AG04450 (cell line): Measurements from ENCODE around the gene AGTPBP1. TPM values are rescaled to one million over a fixed set of nuclear protein-coding genes. Genes with fewer than 3 reads are reported as not detected.
"Not testable (repeated sequence)": the region's sequence is repeated elsewhere in the genome, so short reads cannot be mapped to it uniquely, and the experiment has no call there.

Source experiments
- CTCF ChIA-PET: fragments of 300-600, 350-600 bp; formaldehyde crosslinking; extraction: SDS; loops from one replicate; lab custom pipeline; 2022; ENCODE audit warnings: antibody characterized with exemption, inconsistent platforms; lab: Charles Lee
- POLR2A ChIA-PET: fragments of 350-600 bp; formaldehyde crosslinking; extraction: SDS; loops from one replicate; lab custom pipeline; 2021; ENCODE audit warnings: antibody characterized with exemption, inconsistent platforms; lab: Yijun Ruan, JAX
- DNase-seq: peaks from one replicate; pipeline ENCODE4 v3.0.0-alpha.2; 2011; ENCODE audit warnings: low read depth, low spot score
- H3K27ac ChIP-seq: one replicate; pipeline ENCODE4 v1.5.1; 2012; ENCODE audit warnings: low read depth, low read length, control low read depth
- H3K27me3 ChIP-seq: one replicate; pipeline ENCODE4 v1.6.0; 2012; ENCODE audit warnings: low read length; ENCODE audit not compliant: control insufficient read depth, insufficient read depth
- H3K4me3 ChIP-seq: 2 replicates; pipeline ENCODE4 v1.5.1; 2011; ENCODE audit warnings: mild to moderate bottlenecking, low read depth, low read length, control low read depth
- H3K9me3 ChIP-seq: 2 replicates; pipeline ENCODE4 v1.5.1; 2012; ENCODE audit warnings: low read length; ENCODE audit not compliant: control insufficient read depth, insufficient read depth
- polyA minus RNA-seq: library from RNA; depleted of rRNA, polyadenylated mRNA; stranded (reverse); fragments of >200 nt; gene quantifications from 2 replicates; pipeline ENCODE4 v1.2.3, GENCODE V29; 2011; rRNA and poly(A)+ RNA removed
- polyA plus RNA-seq: library from polyadenylated mRNA; depleted of rRNA; stranded (reverse); fragments of >200 nt; gene quantifications from 2 replicates; pipeline ENCODE4 v1.2.3, GENCODE V29; 2011; rRNA removed
- TF ChIP-seq, protein P1 (sequence below): IDR thresholded peaks from 2 replicates; pipeline ENCODE4 v1.5.1; 2011; ENCODE audit warnings: low read depth, low read length, control low read depth, inconsistent platforms

Gene AGTPBP1, protein sequence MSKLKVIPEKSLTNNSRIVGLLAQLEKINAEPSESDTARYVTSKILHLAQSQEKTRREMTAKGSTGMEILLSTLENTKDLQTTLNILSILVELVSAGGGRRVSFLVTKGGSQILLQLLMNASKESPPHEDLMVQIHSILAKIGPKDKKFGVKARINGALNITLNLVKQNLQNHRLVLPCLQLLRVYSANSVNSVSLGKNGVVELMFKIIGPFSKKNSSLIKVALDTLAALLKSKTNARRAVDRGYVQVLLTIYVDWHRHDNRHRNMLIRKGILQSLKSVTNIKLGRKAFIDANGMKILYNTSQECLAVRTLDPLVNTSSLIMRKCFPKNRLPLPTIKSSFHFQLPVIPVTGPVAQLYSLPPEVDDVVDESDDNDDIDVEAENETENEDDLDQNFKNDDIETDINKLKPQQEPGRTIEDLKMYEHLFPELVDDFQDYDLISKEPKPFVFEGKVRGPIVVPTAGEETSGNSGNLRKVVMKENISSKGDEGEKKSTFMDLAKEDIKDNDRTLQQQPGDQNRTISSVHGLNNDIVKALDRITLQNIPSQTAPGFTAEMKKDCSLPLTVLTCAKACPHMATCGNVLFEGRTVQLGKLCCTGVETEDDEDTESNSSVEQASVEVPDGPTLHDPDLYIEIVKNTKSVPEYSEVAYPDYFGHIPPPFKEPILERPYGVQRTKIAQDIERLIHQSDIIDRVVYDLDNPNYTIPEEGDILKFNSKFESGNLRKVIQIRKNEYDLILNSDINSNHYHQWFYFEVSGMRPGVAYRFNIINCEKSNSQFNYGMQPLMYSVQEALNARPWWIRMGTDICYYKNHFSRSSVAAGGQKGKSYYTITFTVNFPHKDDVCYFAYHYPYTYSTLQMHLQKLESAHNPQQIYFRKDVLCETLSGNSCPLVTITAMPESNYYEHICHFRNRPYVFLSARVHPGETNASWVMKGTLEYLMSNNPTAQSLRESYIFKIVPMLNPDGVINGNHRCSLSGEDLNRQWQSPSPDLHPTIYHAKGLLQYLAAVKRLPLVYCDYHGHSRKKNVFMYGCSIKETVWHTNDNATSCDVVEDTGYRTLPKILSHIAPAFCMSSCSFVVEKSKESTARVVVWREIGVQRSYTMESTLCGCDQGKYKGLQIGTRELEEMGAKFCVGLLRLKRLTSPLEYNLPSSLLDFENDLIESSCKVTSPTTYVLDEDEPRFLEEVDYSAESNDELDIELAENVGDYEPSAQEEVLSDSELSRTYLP
- polyA plus RNA-seq (3.4 and 4.4 TPM in 2 replicates), polyA minus RNA-seq (2.7 and 5.5 TPM in 2 replicates)

DNA sequence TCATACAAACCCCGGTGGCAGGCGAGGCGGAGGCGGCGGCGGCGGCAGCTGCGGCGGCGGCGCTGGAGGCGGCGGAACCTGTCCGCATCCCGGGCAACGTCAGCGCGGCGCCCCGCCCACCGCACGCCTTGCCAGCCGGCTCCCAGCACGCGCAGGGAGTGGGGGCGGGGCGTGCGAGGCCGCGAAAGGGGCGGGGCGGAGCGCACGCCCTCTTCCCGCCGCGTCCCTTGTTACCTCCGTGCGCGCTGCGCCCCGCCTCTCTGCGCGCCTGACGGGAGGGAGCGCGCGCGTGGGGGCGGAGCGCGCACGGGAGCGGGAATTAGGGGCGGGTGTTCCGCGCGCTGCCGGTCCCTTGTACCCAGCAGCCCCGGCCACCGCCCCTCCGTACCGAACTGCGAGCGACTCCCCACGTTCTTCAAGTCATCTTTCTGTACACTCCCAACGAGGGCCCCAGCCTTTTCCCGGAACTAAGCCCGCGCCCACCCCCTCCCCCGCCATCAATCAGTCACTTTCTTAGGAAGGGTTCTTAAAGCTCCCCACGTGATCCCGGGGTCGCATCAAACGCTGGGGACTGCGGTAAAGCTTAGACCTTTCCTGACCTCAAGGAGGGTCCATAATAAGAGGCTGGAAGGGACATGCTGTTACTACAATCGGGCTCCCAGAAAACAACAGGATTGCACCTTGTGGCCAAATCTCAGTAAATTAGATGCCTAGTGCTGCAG lies at the start of gene AGTPBP1:
Gene AGTPBP1, minus strand, starts transcription at position 80 of the 722 bp plus-strand sequence. CDS start 29,421 bp downstream, outside the sequence.
- H3K27me3 ChIP-seq: peaks cover 25% of the 10 kb centered on the region
- ChIA-PET CTCF (interaction anchor here (0.5 to 5.0 kb wide), 2 partner anchors 41 to 43 kb away, joined by 3 to 24 read pairs; no protein-coding TSS in a partner anchor), POLR2A (no interaction called here)
- TF ChIP-seq, protein P1, sequence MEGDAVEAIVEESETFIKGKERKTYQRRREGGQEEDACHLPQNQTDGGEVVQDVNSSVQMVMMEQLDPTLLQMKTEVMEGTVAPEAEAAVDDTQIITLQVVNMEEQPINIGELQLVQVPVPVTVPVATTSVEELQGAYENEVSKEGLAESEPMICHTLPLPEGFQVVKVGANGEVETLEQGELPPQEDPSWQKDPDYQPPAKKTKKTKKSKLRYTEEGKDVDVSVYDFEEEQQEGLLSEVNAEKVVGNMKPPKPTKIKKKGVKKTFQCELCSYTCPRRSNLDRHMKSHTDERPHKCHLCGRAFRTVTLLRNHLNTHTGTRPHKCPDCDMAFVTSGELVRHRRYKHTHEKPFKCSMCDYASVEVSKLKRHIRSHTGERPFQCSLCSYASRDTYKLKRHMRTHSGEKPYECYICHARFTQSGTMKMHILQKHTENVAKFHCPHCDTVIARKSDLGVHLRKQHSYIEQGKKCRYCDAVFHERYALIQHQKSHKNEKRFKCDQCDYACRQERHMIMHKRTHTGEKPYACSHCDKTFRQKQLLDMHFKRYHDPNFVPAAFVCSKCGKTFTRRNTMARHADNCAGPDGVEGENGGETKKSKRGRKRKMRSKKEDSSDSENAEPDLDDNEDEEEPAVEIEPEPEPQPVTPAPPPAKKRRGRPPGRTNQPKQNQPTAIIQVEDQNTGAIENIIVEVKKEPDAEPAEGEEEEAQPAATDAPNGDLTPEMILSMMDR: no peak
- H3K9me3 ChIP-seq: no peaks in the 10 kb centered on the region
- H3K27ac ChIP-seq: peak within 1 kb of the TSS; percentile 53
- peak within 1 kb of the TSS; percentile 79 for H3K4me3 ChIP-seq
- peak; percentile 66 for DNase-seq

DNA sequence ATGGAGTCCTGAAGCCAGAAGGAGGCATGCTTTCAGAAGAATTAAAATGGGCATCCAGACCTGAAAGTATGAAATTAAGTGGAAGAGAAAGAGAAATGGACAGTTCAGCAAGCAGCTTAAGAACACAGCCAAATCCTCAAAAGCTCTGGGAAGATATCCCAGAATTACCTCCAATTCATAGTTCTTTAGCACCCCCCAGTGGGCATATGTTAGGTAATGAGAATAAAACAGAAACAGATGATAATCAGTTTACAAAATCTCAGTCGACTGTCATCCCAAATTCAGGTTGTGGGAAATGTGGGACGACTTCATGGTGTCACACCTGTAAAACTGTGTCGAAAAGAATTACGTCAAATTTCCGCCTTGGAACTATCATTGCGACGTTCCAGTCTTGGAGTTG lies 44.4 kb upstream of the AGTPBP1 start:
- H3K4me3 ChIP-seq, H3K9me3 ChIP-seq, H3K27me3 ChIP-seq, DNase-seq, POLR2A ChIA-PET, H3K27ac ChIP-seq: not testable (repeated sequence)
- CTCF ChIA-PET: interaction anchor here (1.0 to 3.0 kb wide), 2 partner anchors 88 to 176 kb away, joined by 5 to 24 read pairs; no protein-coding TSS in a partner anchor

DNA sequence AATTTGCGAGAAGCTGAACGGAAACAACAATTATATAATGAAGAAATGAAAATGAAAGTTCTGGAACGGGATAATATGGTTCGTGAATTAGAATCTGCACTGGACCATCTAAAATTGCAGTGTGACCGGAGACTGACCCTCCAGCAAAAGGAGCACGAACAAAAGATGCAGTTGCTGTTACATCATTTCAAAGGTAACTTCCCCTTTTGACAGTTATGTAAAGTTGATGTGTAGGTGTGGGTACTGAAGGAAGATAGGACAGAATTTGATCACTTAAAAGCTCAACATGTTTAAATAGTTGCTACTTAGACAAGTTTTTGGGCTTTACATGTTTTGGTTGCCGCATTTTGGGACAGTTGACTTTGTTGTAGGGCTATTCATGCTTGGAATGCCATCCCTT lies 32.1 kb upstream of the AGTPBP1 start:
- POLR2A ChIA-PET, H3K4me3 ChIP-seq, H3K27ac ChIP-seq, H3K9me3 ChIP-seq, CTCF ChIA-PET, H3K27me3 ChIP-seq, DNase-seq: not testable (repeated sequence)

DNA sequence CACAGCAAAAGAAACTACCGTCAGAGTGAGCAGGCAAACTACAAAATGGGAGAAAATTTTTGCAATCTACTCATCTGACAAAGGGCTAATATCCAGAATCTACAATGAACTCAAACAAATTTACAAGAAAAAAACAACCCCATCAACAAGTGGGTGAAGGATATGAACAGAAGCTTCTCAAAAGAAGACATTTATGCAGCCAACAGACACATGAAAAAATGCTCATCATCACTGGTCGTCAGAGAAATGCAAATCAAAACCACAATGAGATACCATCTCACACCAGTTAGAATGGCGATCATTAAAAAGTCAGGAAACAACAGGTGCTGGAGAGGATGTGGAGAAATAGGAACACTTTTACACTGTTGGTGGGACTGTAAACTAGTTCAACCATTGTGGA lies 20.0 kb upstream of the AGTPBP1 start:
- H3K9me3 ChIP-seq, CTCF ChIA-PET, H3K4me3 ChIP-seq, H3K27ac ChIP-seq, DNase-seq, POLR2A ChIA-PET, H3K27me3 ChIP-seq: not testable (repeated sequence)

DNA sequence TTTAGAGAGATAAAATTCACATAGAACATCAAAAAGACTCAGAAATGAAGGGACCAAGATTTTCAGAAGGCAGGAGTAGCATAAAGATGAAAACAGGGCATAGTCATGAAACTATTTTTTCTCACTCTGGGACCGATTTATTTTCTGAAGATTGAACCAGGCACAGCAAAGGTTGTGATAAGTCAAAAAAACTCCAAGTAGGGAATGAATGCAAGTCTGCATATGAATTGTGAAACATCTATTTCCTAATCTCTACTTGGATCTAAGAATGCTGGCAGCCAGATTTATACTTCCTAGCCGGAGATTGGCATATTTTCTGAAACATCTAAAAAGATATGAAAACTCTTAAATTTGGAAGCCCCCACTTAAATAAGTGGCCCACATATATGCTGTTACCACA lies 16.0 kb upstream of the AGTPBP1 start:
- POLR2A ChIA-PET, H3K4me3 ChIP-seq, H3K9me3 ChIP-seq, H3K27ac ChIP-seq, H3K27me3 ChIP-seq, CTCF ChIA-PET, DNase-seq: not testable (repeated sequence)

DNA sequence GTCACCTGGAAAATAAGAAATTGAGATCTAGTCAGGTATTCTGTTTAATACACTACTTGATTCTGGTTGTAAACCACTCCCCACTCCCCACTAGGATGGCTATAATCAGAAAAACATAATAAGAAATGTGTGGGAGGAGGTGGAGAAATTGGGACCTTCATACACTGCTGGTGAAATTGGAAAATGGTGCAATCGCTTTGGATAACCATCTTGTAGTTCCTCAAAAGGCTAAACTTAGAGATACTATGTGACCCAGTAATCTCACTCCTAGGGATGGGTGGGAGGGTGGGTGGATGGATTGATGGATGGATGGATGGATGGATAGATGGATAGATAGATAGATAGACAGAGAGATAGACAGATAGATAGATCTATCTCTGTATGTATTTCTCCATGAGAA lies 14.5 kb upstream of the AGTPBP1 start:
- POLR2A ChIA-PET, H3K27ac ChIP-seq, DNase-seq, CTCF ChIA-PET, H3K4me3 ChIP-seq, H3K9me3 ChIP-seq, H3K27me3 ChIP-seq: not testable (repeated sequence)
